HL-60 (cell line): ENCODE measurements around the gene STOM.

Source experiments
- DNase-seq, 2 experiments: peaks; one replicate each; pipeline ENCODE4 v3.0.0-alpha.2; 2010 to 2020; ENCODE audit warnings: low read depth in 1 of 2, low spot score in 1 of 2
- H3K27ac ChIP-seq: fragments of 250-450 bp; sonication (Bioruptor Pico); replicated peaks from 2 replicates; pipeline ENCODE4 v1.5.1; 2020; ENCODE audit warnings: mild to moderate bottlenecking, moderate library complexity
- H3K27me3 ChIP-seq: fragments of 250-450 bp; sonication (Bioruptor Pico); 2 replicates; pipeline ENCODE4 v1.5.1; 2021; ENCODE audit warnings: mild to moderate bottlenecking, moderate library complexity; ENCODE audit not compliant: insufficient read depth, poor library complexity, severe bottlenecking
- H3K4me3 ChIP-seq: replicated peaks from 2 replicates; pipeline ENCODE4 v1.5.1; 2011; ENCODE audit warnings: mild to moderate bottlenecking, control low read depth, low read length; ENCODE audit not compliant: insufficient read depth
- GABPA ChIP-seq: IDR thresholded peaks from 2 replicates; pipeline ENCODE4 v1.6.1; 2012; ENCODE audit warnings: low read depth
- POLR2AphosphoS5 ChIP-seq: IDR thresholded peaks from 2 replicates; pipeline ENCODE4 v1.6.1; 2012; ENCODE audit warnings: low read depth
- SPI1 ChIP-seq: IDR thresholded peaks from 2 replicates; pipeline ENCODE4 v1.6.1; 2012; ENCODE audit warnings: low read depth, mild to moderate bottlenecking, borderline replicate concordance
- TF ChIP-seq, protein P1 (sequence below): IDR thresholded peaks from one replicate; pipeline ENCODE4 v1.5.1; 2011; ENCODE audit warnings: low read length, control low read depth, inconsistent platforms; ENCODE audit not compliant: insufficient read depth
- TF ChIP-seq, protein P2 (sequence below): IDR thresholded peaks from 2 replicates; pipeline ENCODE4 v1.6.1; 2012; ENCODE audit warnings: low read depth; ENCODE audit not compliant: insufficient replicate concordance

STOM gene

DNA sequence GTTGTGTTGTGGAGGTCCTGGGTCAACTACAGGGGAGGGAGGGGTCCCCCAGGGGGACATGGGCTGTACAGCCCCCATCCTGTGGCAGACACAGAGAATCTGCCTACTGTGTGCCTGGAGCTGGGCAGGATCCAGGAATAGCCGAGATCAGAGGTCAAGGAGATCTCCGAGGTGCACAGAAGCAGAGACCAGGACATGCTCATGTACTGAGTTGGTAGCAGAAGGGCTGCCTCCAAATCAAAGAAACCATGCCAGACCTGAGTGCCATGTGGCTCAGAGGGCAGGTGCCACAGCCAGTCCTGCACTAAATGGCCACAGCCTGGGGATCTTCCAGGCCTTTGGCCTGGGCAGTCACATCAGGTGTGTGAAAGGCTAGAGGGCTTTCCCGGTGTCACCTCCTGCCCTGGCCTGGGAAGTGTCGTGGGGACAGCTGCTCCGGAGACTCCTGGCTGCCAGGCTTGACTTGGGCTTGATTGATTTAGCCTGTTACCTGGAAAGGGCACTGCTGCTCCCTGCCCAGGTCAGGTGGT lies 74.3 kb downstream of the STOM start:
- no peak overlapping the region for H3K4me3 ChIP-seq
- H3K27ac ChIP-seq, result no peak overlapping the region
- no peak for DNase-seq
- H3K27me3 ChIP-seq, result no peaks in the 10 kb centered on the region
- TF ChIP-seq, protein P1, sequence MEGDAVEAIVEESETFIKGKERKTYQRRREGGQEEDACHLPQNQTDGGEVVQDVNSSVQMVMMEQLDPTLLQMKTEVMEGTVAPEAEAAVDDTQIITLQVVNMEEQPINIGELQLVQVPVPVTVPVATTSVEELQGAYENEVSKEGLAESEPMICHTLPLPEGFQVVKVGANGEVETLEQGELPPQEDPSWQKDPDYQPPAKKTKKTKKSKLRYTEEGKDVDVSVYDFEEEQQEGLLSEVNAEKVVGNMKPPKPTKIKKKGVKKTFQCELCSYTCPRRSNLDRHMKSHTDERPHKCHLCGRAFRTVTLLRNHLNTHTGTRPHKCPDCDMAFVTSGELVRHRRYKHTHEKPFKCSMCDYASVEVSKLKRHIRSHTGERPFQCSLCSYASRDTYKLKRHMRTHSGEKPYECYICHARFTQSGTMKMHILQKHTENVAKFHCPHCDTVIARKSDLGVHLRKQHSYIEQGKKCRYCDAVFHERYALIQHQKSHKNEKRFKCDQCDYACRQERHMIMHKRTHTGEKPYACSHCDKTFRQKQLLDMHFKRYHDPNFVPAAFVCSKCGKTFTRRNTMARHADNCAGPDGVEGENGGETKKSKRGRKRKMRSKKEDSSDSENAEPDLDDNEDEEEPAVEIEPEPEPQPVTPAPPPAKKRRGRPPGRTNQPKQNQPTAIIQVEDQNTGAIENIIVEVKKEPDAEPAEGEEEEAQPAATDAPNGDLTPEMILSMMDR, result no peak
- TF ChIP-seq GABPA (no peak), POLR2AphosphoS5 (no peak), SPI1 (no peak)
- TF ChIP-seq, protein P2, sequence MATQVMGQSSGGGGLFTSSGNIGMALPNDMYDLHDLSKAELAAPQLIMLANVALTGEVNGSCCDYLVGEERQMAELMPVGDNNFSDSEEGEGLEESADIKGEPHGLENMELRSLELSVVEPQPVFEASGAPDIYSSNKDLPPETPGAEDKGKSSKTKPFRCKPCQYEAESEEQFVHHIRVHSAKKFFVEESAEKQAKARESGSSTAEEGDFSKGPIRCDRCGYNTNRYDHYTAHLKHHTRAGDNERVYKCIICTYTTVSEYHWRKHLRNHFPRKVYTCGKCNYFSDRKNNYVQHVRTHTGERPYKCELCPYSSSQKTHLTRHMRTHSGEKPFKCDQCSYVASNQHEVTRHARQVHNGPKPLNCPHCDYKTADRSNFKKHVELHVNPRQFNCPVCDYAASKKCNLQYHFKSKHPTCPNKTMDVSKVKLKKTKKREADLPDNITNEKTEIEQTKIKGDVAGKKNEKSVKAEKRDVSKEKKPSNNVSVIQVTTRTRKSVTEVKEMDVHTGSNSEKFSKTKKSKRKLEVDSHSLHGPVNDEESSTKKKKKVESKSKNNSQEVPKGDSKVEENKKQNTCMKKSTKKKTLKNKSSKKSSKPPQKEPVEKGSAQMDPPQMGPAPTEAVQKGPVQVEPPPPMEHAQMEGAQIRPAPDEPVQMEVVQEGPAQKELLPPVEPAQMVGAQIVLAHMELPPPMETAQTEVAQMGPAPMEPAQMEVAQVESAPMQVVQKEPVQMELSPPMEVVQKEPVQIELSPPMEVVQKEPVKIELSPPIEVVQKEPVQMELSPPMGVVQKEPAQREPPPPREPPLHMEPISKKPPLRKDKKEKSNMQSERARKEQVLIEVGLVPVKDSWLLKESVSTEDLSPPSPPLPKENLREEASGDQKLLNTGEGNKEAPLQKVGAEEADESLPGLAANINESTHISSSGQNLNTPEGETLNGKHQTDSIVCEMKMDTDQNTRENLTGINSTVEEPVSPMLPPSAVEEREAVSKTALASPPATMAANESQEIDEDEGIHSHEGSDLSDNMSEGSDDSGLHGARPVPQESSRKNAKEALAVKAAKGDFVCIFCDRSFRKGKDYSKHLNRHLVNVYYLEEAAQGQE, result no peak

DNA sequence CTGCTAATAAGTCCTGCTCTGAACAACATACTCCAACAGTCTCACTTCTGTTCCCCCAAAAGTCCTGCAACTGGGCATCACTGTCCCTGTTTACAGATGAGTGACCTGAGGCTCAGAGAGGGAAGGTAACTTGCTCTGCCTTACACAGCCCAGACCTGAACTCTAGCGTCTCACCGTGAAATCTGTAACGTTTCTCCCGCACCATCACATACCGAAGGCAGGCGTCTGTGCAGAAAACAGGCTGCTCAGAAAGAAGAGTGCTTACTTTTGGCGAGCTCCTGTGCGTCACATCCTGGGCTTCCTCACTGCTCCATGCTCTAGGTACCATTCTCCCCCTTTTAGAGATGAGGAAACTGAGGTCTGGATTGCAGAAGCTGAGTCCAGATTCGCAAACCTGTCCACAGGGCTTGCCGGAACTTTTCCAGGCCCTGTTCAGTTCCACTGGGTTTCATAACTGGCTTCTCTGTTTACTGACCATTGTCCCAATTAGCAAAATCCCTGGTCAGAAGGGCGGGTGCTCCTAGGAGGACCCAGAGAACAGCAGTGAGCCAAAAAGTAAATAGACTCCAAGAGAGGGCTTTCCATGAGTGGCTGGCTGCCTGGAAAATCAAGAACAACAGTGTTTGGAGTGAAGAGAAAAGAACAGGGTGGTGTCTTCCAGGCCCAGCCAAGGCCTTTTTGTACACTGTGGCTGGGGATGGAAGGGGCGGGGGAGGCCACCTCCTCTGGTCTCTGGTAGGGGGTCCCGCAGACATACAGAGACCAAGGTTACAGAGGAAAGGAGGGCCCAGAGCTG lies 75.0 kb downstream of the STOM start:
- no peak for DNase-seq
- TF ChIP-seq, protein P2, result no peak
- TF ChIP-seq SPI1 (no peak), GABPA (no peak), POLR2AphosphoS5 (no peak)
- TF ChIP-seq, protein P1, result no peak
- no peak overlapping the region for H3K4me3 ChIP-seq
- H3K27me3 ChIP-seq, result no peaks in the 10 kb centered on the region
- H3K27ac ChIP-seq, result no peak overlapping the region

DNA sequence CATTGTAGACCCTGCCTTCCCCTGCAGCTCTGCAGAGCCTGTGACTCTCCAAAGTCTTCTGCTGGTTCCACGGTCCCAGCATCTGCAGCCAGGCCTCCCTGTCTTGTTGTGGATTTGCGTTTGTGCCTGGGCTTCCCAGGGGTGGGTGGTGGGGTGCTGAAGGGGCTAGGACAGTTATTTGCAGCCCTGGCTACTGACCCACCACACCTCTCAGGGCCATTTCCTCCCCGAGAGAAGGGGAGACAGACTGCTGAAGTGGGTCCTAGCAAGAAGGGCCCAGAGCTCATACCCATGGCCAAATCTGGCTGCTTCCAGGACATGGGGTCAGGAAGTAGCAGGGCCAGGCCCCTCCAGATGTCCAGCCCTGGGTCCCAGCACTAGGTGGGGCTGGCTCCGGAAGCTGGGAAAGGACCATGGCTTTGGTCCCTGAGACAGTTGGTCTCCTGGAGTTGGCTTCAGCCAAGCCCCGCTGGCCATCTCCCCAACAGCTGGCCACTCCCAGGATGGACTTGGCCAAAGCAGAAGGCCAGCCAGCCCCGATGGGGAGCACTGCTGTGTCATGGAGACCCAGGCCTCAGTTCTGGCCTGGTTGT lies 75.8 kb downstream of the STOM start:
- no peak for TF ChIP-seq POLR2AphosphoS5
- TF ChIP-seq GABPA, result no peak
- TF ChIP-seq, protein P2, result no peak
- no peak for TF ChIP-seq SPI1
- TF ChIP-seq, protein P1, result no peak
- no peak for DNase-seq

More for the DNA sequence above, 75.8 kb downstream of the STOM start:
- Histone ChIP-seq H3K27me3 (no peaks in the 10 kb centered on the region), H3K4me3 (no peak overlapping the region), H3K27ac (no peak overlapping the region)
